Mesothelial cell of epicardium (in vitro differentiated cells): Measurements from ENCODE around the gene CCSER2. TPM values are rescaled to one million over a fixed set of nuclear protein-coding genes. Genes with fewer than 3 reads are reported as not detected.

ENCODE experiments used
- DNase-seq, 2 experiments: peaks; one replicate each; pipeline ENCODE4 v3.0.0; 2021; ENCODE audit warnings: low spot score in 2 of 2; ENCODE audit not compliant: unreplicated experiment in 2 of 2
- H3K27ac Mint-ChIP-seq: 2 replicates; pipeline ENCODE4 v1.8.0; 2021; ENCODE audit warnings: mixed read lengths
- H3K27me3 Mint-ChIP-seq: 2 replicates; pipeline ENCODE4 v1.8.0; 2021; ENCODE audit warnings: low read depth, mixed read lengths
- H3K36me3 Mint-ChIP-seq: 2 replicates; pipeline ENCODE4 v1.8.0; 2021; ENCODE audit warnings: mixed read lengths
- H3K4me1 Mint-ChIP-seq: 2 replicates; pipeline ENCODE4 v1.8.0; 2021; ENCODE audit warnings: mixed read lengths
- H3K4me3 Mint-ChIP-seq: 2 replicates; pipeline ENCODE4 v1.8.0; 2021; ENCODE audit warnings: mild to moderate bottlenecking, moderate library complexity, mixed read lengths
- H3K9me3 Mint-ChIP-seq: 2 replicates; pipeline ENCODE4 v1.8.0; 2021; ENCODE audit warnings: mixed read lengths
- total RNA-seq: library from RNA; stranded (reverse); gene quantifications from 3 replicates; pipeline ENCODE4 v1.2.1, GENCODE V29; 2021
- TF ChIP-seq, protein P1 (sequence below): fragments of 200-600 bp; sonication (generic); IDR thresholded peaks from one replicate; pipeline ENCODE4 v1.5.0; 2021; ENCODE audit warnings: antibody characterized with exemption; ENCODE audit not compliant: unreplicated experiment

CCSER2 gene
- total RNA-seq, 1 donor from 2014 or later = 37.1 TPM

DNA sequence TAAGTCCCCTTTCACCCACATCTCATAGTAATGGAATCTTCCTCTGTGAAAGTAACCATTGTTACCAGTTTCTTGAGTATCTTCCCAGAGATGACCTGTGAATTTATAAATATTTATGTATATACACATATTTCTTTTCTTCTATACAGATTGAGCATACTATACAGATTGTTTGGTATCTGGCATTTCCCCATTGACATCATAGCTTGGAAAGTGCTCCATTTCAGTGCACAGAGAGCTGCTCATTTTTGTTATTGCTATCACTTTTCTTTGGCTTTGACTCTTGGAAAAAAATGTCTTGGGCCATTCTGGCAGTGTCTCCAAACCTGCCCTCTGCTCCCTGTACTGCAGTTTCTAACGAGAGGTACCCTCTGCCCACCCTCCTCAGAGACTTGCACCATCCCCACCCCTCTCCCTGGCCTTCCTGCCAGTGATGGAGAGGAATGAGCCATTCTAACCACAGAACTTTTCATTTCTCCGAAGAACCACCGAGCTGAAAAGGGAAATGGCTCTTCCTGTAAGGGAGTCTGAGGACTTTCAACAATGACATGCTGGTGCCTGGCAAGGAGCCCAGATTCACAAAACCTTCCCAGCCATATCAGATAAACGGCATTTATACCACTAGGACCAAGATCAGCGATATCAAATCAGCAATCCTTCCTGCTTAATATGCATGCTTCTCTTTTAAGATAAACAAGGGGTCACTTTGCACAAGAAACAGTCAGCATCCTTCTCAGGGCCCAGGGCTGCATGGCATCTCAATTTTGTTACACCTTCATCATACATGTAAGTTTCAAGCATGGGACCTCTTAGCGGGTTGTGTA is 19.7 kb upstream of the CCSER2 start:
- TF ChIP-seq, protein P1, sequence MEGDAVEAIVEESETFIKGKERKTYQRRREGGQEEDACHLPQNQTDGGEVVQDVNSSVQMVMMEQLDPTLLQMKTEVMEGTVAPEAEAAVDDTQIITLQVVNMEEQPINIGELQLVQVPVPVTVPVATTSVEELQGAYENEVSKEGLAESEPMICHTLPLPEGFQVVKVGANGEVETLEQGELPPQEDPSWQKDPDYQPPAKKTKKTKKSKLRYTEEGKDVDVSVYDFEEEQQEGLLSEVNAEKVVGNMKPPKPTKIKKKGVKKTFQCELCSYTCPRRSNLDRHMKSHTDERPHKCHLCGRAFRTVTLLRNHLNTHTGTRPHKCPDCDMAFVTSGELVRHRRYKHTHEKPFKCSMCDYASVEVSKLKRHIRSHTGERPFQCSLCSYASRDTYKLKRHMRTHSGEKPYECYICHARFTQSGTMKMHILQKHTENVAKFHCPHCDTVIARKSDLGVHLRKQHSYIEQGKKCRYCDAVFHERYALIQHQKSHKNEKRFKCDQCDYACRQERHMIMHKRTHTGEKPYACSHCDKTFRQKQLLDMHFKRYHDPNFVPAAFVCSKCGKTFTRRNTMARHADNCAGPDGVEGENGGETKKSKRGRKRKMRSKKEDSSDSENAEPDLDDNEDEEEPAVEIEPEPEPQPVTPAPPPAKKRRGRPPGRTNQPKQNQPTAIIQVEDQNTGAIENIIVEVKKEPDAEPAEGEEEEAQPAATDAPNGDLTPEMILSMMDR = no peak
- no peak for DNase-seq
- Mint-ChIP-seq H3K4me3 (no peak overlapping the region), H3K27me3 (peaks cover 8% of the 10 kb centered on the region), H3K9me3 (no peaks in the 10 kb centered on the region), H3K4me1 (peaks cover 5% of the 10 kb centered on the region), H3K27ac (peak overlapping the region; percentile 54), H3K36me3 (no peaks in the 10 kb centered on the region)

DNA sequence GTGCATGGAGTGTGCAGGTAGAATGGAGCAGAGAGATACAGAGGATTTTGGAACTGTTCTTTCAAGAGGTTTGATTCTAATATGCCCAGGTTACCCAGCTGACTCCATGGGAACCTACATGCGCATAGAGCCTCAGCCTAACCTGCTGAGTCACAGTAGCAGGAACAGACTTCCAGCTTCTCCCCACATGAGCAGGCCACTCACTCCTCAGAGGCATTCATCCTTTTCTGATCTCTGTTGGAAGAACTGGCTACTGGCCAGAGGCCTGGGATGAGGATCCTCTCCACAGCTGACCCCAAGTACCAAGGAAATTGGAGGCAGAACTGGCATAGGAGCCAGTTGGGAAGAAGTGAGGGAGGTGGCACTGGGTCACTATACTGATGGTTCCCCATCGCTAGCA is 17.9 kb upstream of the CCSER2 start:
- Mint-ChIP-seq H3K4me3 (no peak overlapping the region), H3K27me3 (peaks cover 7% of the 10 kb centered on the region), H3K36me3 (no peaks in the 10 kb centered on the region), H3K27ac (no peak overlapping the region), H3K4me1 (peaks cover 5% of the 10 kb centered on the region), H3K9me3 (no peaks in the 10 kb centered on the region)
- TF ChIP-seq, protein P1 = no peak
- DNase-seq = no peak

DNA sequence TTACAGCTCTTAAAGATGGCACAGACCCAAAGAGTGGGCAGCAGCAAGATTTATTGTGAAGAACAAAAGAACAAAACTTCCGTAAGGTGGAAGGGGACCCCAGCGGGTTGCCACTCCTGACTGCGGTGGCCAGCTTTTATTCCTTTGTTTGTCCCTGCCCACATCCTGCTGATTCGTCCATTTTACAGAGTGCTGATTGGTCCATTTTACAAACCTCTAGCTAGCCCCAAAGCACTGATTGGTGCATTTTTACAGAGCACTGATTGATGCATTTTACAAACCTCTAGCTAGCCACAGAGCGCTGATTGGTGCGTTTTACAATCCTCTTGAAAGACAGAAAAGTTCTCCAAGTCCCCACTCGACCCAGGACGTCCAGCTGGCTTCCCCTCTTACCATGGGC is 16.8 kb upstream of the CCSER2 start:
- no peak for DNase-seq
- TF ChIP-seq, protein P1 = no peak
- Mint-ChIP-seq H3K4me3 (no peak overlapping the region), H3K36me3 (no peaks in the 10 kb centered on the region), H3K4me1 (peaks cover 5% of the 10 kb centered on the region), H3K9me3 (no peaks in the 10 kb centered on the region), H3K27me3 (peaks cover 3% of the 10 kb centered on the region), H3K27ac (no peak overlapping the region)

DNA sequence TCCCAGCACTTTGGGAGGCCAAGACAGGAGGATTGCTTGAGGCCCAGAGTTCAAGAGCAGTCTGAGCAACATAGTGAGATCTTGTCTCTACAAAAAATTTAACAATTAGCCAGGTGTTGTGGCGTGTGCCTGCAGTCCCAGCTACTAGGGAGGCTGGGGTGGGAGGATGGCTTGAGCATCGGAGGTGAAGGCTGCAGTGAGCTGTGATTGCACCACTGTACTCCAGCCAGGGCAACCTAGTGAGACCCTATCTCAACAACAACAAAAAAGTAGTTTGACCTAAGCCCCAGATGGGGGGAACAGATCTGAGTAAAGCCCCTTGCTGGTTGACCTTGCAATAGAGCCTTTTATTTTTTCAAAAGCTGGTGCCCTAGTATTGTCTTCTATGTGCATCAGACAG is 15.6 kb upstream of the CCSER2 start:
- Mint-ChIP-seq H3K4me3 (no peak overlapping the region), H3K9me3 (no peaks in the 10 kb centered on the region), H3K27ac (no peak overlapping the region)

DNA sequence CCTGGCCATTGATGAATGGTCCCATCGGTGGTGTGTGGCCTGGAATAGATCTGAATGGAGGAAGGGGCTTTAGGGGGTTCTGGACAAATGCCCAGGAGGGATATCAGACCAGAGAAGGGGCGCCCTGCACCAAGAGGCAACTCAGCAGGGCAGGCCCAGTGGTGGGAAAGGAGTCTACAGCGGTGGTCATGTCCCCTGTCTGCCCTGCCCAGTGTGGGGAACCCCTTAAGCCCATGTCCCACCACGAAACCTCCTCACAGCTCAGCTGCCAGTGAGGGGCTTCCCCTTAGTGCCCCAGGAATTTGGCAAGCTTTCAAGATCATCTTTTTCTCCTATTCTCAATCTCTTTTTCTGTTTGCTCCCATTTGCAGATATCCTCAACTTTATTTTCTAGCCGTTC is 14.1 kb upstream of the CCSER2 start:
- no peaks in the 10 kb centered on the region for H3K4me1 Mint-ChIP-seq
- TF ChIP-seq, protein P1 = no peak
- no peak overlapping the region for H3K4me3 Mint-ChIP-seq
- no peaks in the 10 kb centered on the region for H3K9me3 Mint-ChIP-seq
- DNase-seq = no peak
- no peaks in the 10 kb centered on the region for H3K36me3 Mint-ChIP-seq
- no peaks in the 10 kb centered on the region for H3K27me3 Mint-ChIP-seq
- H3K27ac Mint-ChIP-seq = no peak overlapping the region

More for the DNA sequence above, 15.6 kb upstream of the CCSER2 start:
- no peak for DNase-seq
- TF ChIP-seq, protein P1 = no peak
- Mint-ChIP-seq H3K27me3 (peaks cover 3% of the 10 kb centered on the region), H3K4me1 (peaks cover 5% of the 10 kb centered on the region), H3K36me3 (no peaks in the 10 kb centered on the region)
